Left renal cortex interstitium (tissue), 4 donors: Measurements from ENCODE around the gene PKDCC. TPM values are rescaled to one million over a fixed set of nuclear protein-coding genes. Genes with fewer than 3 reads are reported as not detected.
"Not testable (repeated sequence)": the region's sequence is repeated elsewhere in the genome, so short reads cannot be mapped to it uniquely, and the experiment has no call there.

Source experiments
- DNase-seq, 4 donors: peaks; one replicate each; pipeline ENCODE4 v3.0.0-alpha.2; 2013; ENCODE audit warnings: low read depth in 4 of 4, low spot score in 2 of 4, missing footprints in 1 of 4
- polyA plus RNA-seq, 4 donors: library from polyadenylated mRNA; unstranded; fragments of 120-200 nt; gene quantifications; one replicate each; pipeline ENCODE4 v1.2.1, GENCODE V29; 2013; ENCODE audit not compliant: insufficient read length in 4 of 4

The PKDCC gene
- polyA plus RNA-seq, 4 donors = 337 to 427 (median 394) TPM

GRCh38 chr2:42084231-42084671 lies 36.4 kb downstream of the PKDCC start:
- DNase-seq = no peak

- DNase-seq = not testable (repeated sequence)
Measured at GRCh38 chr2:42085070-42085469, 37.2 kb downstream of the PKDCC start.

DNA sequence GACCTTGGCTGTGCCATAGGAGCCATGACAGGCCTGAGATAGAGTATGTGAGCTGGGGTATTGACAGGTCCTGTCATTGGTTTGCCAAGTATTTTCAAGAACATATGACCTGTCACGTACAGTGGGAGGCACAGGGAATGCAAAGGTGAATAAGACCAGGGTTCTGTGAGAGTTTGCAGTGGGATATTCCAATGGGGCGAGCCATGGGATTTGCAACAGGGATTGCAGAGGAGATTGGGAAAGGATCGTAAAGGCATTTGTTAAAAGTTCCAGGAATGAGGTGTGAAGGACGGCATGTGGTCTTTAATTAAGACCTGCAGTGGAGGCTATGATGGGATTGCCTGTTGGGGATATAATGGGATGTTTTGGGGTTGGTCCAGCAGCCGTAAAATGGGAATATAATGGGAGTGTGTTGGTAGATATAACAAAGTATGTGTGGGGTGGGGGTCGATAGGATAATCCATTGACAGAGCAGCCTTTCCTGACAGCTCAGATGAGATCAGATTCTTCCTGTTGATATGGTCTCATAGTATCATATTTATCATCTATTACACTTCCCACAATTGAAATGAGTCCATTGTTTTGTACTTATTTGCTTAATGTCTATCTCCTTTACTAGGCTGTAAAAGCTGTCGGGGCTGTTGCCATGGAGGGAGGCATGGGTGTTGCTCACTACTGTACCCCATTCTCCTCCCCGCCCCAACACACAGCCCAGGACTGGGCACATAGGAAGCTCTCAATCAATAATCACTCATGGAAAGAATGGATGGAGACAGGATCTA lies 38.1 kb downstream of the PKDCC start:
- no peak for DNase-seq

- peak in 1 of 4 donors; percentile 68 for DNase-seq
Measured at GRCh38 chr2:42086500-42086953, 38.7 kb downstream of the PKDCC start.

GRCh38 chr2:42087137-42087856 lies 39.5 kb downstream of the PKDCC start:
- no peak for DNase-seq

GRCh38 chr2:42087857-42088195 lies 40.0 kb downstream of the PKDCC start:
- no peak for DNase-seq

GRCh38 chr2:42089340-42089925 lies 41.6 kb downstream of the PKDCC start:
- no peak for DNase-seq

GRCh38 chr2:42090216-42090615 lies 42.4 kb downstream of the PKDCC start:
- DNase-seq = no peak

GRCh38 chr2:42091671-42092070 lies 43.9 kb downstream of the PKDCC start:
- DNase-seq = no peak

DNA sequence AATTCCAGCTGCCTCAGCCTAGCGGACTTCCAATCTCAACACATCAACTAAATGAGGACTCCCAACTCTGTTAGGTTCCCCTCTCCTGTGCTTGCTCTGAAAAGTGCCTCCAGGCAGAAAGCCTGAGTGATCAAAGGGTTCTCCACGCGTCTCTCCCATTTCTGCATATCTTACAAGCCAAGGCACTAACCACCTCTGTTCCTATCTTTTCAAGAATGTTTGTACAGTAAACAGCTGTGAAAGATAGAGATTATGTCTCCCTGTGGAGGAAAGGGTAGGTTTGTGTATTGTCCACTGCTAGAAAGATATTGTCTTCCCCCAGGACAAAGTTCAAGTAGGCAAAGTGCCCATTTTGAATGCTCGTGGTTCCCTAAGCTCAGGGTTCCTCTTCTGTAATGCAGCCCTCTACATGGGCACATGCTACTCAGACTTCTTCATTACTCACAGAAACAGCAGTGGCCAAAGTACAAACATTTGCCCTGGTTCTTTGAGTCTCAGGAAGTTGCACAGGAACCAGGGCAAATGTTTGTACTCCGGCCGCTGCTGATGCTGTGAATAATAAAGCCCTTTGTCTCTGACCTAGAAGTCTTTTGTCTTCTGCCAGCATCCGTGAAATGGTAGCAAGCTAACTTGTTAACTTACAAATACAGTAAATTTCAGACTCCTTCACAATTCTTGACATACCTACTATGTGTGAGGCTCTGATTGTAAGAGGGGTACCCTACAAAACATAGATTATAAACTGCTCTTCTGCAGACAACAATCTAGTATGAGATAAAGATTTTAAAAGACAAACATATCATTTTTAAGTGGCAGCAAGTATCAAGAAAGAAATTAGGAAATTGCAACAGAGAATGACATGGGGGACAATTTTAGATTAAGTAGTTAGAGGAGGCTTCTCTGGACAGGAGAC lies 44.5 kb downstream of the PKDCC start:
- no peak for DNase-seq

DNA sequence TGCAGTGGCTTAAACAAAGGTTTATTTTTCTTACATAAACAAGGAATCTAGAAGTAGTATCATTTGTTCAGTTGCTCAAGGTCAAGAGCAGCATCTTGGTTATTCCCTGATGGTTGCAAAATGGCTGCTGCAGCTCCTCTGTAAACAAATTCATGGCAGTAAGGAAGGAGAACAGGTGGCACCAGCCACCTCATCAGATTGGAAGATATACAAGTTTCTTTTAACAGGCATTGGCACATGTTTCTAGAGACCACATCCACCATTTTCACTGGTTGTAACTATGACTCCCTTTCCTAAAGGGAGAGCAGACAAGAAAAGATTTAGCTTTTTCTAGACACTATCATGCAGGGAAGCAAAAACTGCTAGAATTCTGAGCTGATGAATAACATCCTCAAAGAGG lies 46.3 kb downstream of the PKDCC start:
- DNase-seq = no peak

- no peak for DNase-seq
Measured at GRCh38 chr2:42095923-42096408, 48.1 kb downstream of the PKDCC start.

GRCh38 chr2:42096869-42097591 lies 49.2 kb downstream of the PKDCC start:
- no peak for DNase-seq

GRCh38 chr2:42098571-42099437 lies 51.0 kb downstream of the PKDCC start:
- DNase-seq = no peak

DNA sequence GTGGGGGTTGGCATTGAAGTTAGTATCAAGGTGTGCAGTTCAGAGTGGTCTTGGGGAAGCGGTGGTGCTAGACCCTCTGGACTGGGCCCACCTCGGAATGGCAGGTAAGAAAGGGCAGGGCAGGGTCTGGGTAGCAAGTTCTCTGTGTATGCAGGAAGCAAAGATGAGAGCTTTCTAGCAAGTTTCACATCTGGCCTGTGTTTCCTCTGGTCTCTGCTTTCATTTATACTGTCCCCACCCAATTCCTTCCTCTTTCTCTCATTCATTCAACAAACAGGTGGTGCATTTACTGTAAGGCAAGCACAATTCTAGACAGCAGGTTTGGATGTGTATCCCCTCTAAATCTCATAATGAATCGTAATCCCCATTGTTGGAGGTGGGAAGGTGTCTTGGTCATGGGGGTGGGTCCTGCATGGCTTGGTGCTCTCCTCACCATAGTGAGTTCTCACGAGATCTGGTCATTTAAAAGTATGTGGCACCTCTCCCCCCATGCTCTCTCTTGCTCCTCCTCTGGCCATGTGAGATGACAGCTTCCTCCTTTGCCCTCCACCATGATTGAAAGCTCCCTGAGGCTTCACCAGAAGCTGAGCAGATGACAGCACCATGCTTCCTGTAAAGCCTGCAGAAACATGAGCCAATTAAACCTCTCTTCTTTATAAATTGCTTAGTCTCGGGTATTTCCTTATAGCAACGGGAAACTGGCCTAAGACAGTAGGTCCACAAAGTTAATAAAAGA lies 51.8 kb downstream of the PKDCC start:
- DNase-seq = no peak

DNA sequence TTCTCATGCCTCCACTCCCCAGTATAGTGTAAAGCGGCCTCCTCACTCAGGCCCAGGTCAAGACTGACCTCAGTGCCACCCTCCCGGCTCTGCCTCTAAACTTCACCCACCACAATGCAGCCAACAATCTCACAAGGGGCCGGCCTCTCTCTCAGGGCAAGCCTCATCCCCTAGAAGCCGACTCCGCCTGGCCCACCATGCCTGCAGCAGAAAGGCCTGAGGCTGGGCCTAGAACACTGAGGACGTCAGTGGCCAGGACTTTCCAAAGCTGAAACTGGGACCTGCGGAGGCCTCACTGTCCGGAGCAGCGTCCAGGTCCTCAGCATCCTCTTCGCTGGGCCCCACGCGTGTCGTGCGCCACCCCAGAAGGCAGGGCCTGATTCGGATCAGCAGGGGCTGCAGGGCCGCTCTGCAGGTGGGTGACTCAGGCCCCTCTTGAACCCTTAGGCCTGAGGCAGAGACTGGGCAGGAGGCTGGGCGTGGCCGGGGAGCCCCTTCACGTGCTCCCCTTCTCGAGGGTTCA lies 52.9 kb downstream of the PKDCC start:
- DNase-seq = no peak

GRCh38 chr2:42101206-42102023 lies 53.6 kb downstream of the PKDCC start:
- DNase-seq = no peak
